Esophagus squamous epithelium (tissue), 4 donors: ENCODE measurements around the gene B4GALT5.

Source experiments
- CTCF ChIP-seq, 6 experiments: fragments of 450-650 bp in 4 of 6; fragments of 200-600 bp in 2 of 6; sonication (generic) in 2 of 6; IDR thresholded peaks; one replicate each; pipeline ENCODE4 v1.5.1; 2016 to 2019; ENCODE audit warnings: antibody characterized with exemption in 6 of 6, mild to moderate bottlenecking in 4 of 6, moderate library complexity in 4 of 6
- POLR2A ChIP-seq, 4 donors: fragments of 450-650 bp; IDR thresholded peaks; one replicate each; pipeline ENCODE4 v1.6.1; 2017; ENCODE audit warnings: antibody characterized with exemption in 4 of 4, mild to moderate bottlenecking in 4 of 4, moderate library complexity in 3 of 4

- TF ChIP-seq CTCF (IDR thresholded peaks at IDR 0.05) (no peak), POLR2A (IDR thresholded peaks at IDR 0.05) (no peak)
Measured at GRCh38 chr20:49631061-49631716, 82.5 kb downstream of the B4GALT5 start.
